IMR-90 (cell line): ENCODE measurements around the gene NINJ2. TPM values are rescaled to one million over a fixed set of nuclear protein-coding genes. Genes with fewer than 3 reads are reported as not detected.

ENCODE experiments used
- ATAC-seq: fragments of 200-7000 bp; cut with Tn5 transposase; 2 replicates; pipeline ENCODE4 v1.9.1; 2020; ENCODE audit warnings: low read depth, mild to moderate bottlenecking, moderate library complexity
- BruUV-seq: library from RNA; stranded (reverse); fragments of 400-500 nt; replicated peaks from 2 replicates; lab custom pipeline; 2021; lab: Mats Ljungman, UMichigan
- CTCF ChIA-PET: fragments of 300-600 bp; formaldehyde crosslinking; extraction: SDS; loops from one replicate; lab custom pipeline; 2021; ENCODE audit warnings: antibody characterized with exemption; lab: Yijun Ruan, JAX
- POLR2A ChIA-PET: fragments of 300-600 bp; sonication (Branson Sonifier 250); formaldehyde crosslinking; loops from one replicate; lab custom pipeline; 2022; ENCODE audit warnings: antibody characterized with exemption; ENCODE audit not compliant: unreplicated experiment; lab: Charles Lee
- DNase-seq: peaks from one replicate; pipeline ENCODE4 v3.0.0; 2013
- H2AFZ ChIP-seq: replicated peaks from 2 replicates; pipeline ENCODE3; 2013; ENCODE audit warnings: low read length, mild to moderate bottlenecking; ENCODE audit not compliant: poor library complexity
- H2AK5ac ChIP-seq: 2 replicates; pipeline ENCODE4 v1.6.1; 2013; ENCODE audit warnings: low read depth, low read length, inconsistent platforms
- H2AK9ac ChIP-seq: replicated peaks from 2 replicates; pipeline ENCODE3; 2013; ENCODE audit warnings: mild to moderate bottlenecking, low read depth, low read length, moderate library complexity; ENCODE audit not compliant: poor library complexity
- H2BK120ac ChIP-seq: 2 replicates; pipeline ENCODE4 v1.6.1; 2013; ENCODE audit warnings: low read depth, low read length, inconsistent platforms
- H2BK15ac ChIP-seq: 3 replicates; pipeline ENCODE4 v1.6.1; 2013; ENCODE audit warnings: low read depth, low read length, inconsistent platforms
- H2BK20ac ChIP-seq: 2 replicates; pipeline ENCODE4 v1.6.1; 2013; ENCODE audit warnings: low read depth, mild to moderate bottlenecking, inconsistent platforms, low read length, moderate library complexity
- H2BK5ac ChIP-seq: 2 replicates; pipeline ENCODE4 v1.6.1; 2013; ENCODE audit warnings: mild to moderate bottlenecking, low read depth, low read length, inconsistent platforms; ENCODE audit not compliant: poor library complexity, severe bottlenecking
- H3K14ac ChIP-seq: replicated peaks from 2 replicates; pipeline ENCODE4 v1.6.1; 2013; ENCODE audit warnings: low read depth, low read length, inconsistent platforms
- H3K18ac ChIP-seq: 2 replicates; pipeline ENCODE4 v1.6.1; 2013; ENCODE audit warnings: low read depth, low read length, control low read depth
- H3K23ac ChIP-seq: 2 replicates; pipeline ENCODE4 v1.6.1; 2013; ENCODE audit warnings: low read depth, low read length, inconsistent platforms
- H3K27ac ChIP-seq: 2 replicates; pipeline ENCODE4 v1.5.1; 2013; ENCODE audit warnings: mild to moderate bottlenecking, control low read depth, low read length; ENCODE audit not compliant: insufficient read depth
- H3K27me3 ChIP-seq: 2 replicates; pipeline ENCODE4 v1.6.1; 2013; ENCODE audit warnings: low read length; ENCODE audit not compliant: control insufficient read depth, insufficient read depth
- H3K36me3 ChIP-seq: 2 replicates; pipeline ENCODE4 v1.6.1; 2013; ENCODE audit warnings: low read length, mixed read lengths; ENCODE audit not compliant: control insufficient read depth, insufficient read depth
- H3K4ac ChIP-seq: 2 replicates; pipeline ENCODE4 v1.6.1; 2013; ENCODE audit warnings: low read depth, low read length, inconsistent platforms
- H3K4me1 ChIP-seq: 2 replicates; pipeline ENCODE4 v1.6.1; 2013; ENCODE audit warnings: low read length, mixed read lengths; ENCODE audit not compliant: control insufficient read depth, insufficient read depth
- H3K4me2 ChIP-seq: 2 replicates; pipeline ENCODE4 v1.6.1; 2013; ENCODE audit warnings: low read depth, mild to moderate bottlenecking, control low read depth, low read length, moderate library complexity
- H3K4me3 ChIP-seq: 2 replicates; pipeline ENCODE4 v1.5.1; 2013; ENCODE audit warnings: low read depth, mild to moderate bottlenecking, control low read depth, low read length, moderate library complexity; ENCODE audit not compliant: insufficient read depth
- H3K56ac ChIP-seq: 2 replicates; pipeline ENCODE4 v1.6.1; 2013; ENCODE audit warnings: low read length, inconsistent platforms; ENCODE audit not compliant: insufficient read depth; ENCODE audit errors: extremely low read depth
- H3K79me1 ChIP-seq, 2 experiments: 2 replicates each; pipeline ENCODE4 v1.6.1; 2013; ENCODE audit warnings: low read length in 2 of 2, inconsistent platforms in 1 of 2, low read depth in 1 of 2
- H3K9ac ChIP-seq: 2 replicates; pipeline ENCODE4 v1.6.1; 2013; ENCODE audit warnings: low read depth, low read length, control low read depth
- H3K9me1 ChIP-seq: 2 replicates; pipeline ENCODE4 v1.6.1; 2013; ENCODE audit warnings: low read length, inconsistent platforms; ENCODE audit not compliant: insufficient read depth
- H3K9me3 ChIP-seq: 2 replicates; pipeline ENCODE4 v1.6.1; 2013; ENCODE audit warnings: low read length; ENCODE audit not compliant: control insufficient read depth, insufficient read depth
- H4K20me1 ChIP-seq: 2 replicates; pipeline ENCODE4 v1.6.1; 2013; ENCODE audit warnings: low read length, inconsistent platforms; ENCODE audit not compliant: insufficient read depth
- H4K5ac ChIP-seq: 2 replicates; pipeline ENCODE4 v1.6.1; 2013; ENCODE audit warnings: mild to moderate bottlenecking, low read depth, low read length, control low read depth
- H4K8ac ChIP-seq, 2 experiments: 2 replicates each; pipeline ENCODE4 v1.6.1; 2013; ENCODE audit warnings: low read depth in 2 of 2, low read length in 2 of 2, control low read depth in 1 of 2, inconsistent platforms in 1 of 2
- H4K91ac ChIP-seq: 2 replicates; pipeline ENCODE4 v1.6.1; 2013; ENCODE audit warnings: low read depth, low read length, inconsistent platforms; ENCODE audit not compliant: insufficient read depth
- BHLHE40 ChIP-seq: fragments of 150-350 bp; IDR thresholded peaks from 2 replicates; pipeline ENCODE4 v1.6.1; 2016; ENCODE audit warnings: mild to moderate bottlenecking, low read depth, low read length
- CEBPB ChIP-seq: IDR thresholded peaks from 2 replicates; pipeline ENCODE4 v1.6.1; 2012; ENCODE audit warnings: low read depth, low read length, improper control_type of control experiment
- MAZ ChIP-seq: IDR thresholded peaks from 2 replicates; pipeline ENCODE4 v1.6.1; 2012; ENCODE audit warnings: low read depth, mild to moderate bottlenecking, low read length, improper control_type of control experiment, moderate library complexity, borderline replicate concordance
- NFE2L2 ChIP-seq: fragments of 150-350 bp; IDR thresholded peaks from 2 replicates; pipeline ENCODE4 v1.6.1; 2016; ENCODE audit warnings: low read depth, mild to moderate bottlenecking, low read length
- POLR2A ChIP-seq: IDR thresholded peaks from 2 replicates; pipeline ENCODE4 v1.6.1; 2012; ENCODE audit warnings: mild to moderate bottlenecking, low read depth, low read length
- RCOR1 ChIP-seq: IDR thresholded peaks from 2 replicates; pipeline ENCODE4 v1.6.1; 2012; ENCODE audit warnings: mild to moderate bottlenecking, low read length, improper control_type of control experiment; ENCODE audit not compliant: insufficient replicate concordance
- RFX5 ChIP-seq: IDR thresholded peaks from 2 replicates; pipeline ENCODE4 v1.8.0; 2012; ENCODE audit warnings: low read depth, mild to moderate bottlenecking, low read length, moderate library complexity
- USF2 ChIP-seq: fragments of 150-350 bp; IDR thresholded peaks from 2 replicates; pipeline ENCODE4 v1.6.1; 2017; ENCODE audit warnings: mild to moderate bottlenecking, antibody characterized with exemption, low read length, low read depth
- WGBS, 2 experiments: methylation state at CpG; one replicate each; pipeline versions ENCODE4 v1.1.5 to v1.1.7; 2013; ENCODE audit warnings: missing lambda C conversion rate in 2 of 2; ENCODE audit not compliant: insufficient read length in 1 of 2; ENCODE audit errors: extremely low coverage in 2 of 2; 5-methylcytosine and 5-hydroxymethylcytosine counted together
- dilution Hi-C: fragments of 300-500 bp; cut with HindIII; formaldehyde crosslinking; loops from one replicate; pipeline ENCODE4 v1.14.3; 2018; ENCODE audit warnings: low sequenced_read_pairs; ENCODE audit not compliant: unreplicated experiment
- in situ Hi-C: fragments of 300-500 bp; cut with MboI; formaldehyde crosslinking; loops from 3 replicates; pipeline ENCODE4 v1.14.3; 2019; ENCODE audit warnings: low sequenced_read_pairs, inconsistent platforms, mixed read lengths
- intact Hi-C: fragments of 100-400 bp; cut with micrococcal nuclease; formaldehyde crosslinking; loops from 2 replicates; pipeline ENCODE4 v1.10.0; 2022
- polyA plus RNA-seq, 3 experiments: library from polyadenylated mRNA; depleted of rRNA; stranded (reverse); fragments of >200 nt; gene quantifications; 2 replicates each; pipeline ENCODE4 v1.2.3, GENCODE V29; 2012; ENCODE audit warnings: low replicate concordance in 1 of 3
- total RNA-seq: library from RNA; depleted of rRNA; stranded (reverse); fragments of >200 nt; gene quantifications from 2 replicates; pipeline ENCODE4 v1.2.3, GENCODE V29; 2012

NINJ2 gene
- total and polyA plus RNA-seq, 2 of the 4 experiments (the other 2 are of a cell fraction): not detected

- no peak overlapping the region for H3K56ac ChIP-seq
- no peak overlapping the region for H3K23ac ChIP-seq
- no peaks in the 10 kb centered on the region for H3K79me1 ChIP-seq
- H3K27me3 ChIP-seq: peaks cover 48% of the 10 kb centered on the region
- no peak overlapping the region for H4K5ac ChIP-seq
- DNase-seq (no peak), ATAC-seq (no peak)
- H2AK9ac ChIP-seq: no peak overlapping the region
- intact Hi-C loops (loop anchor here (10.0 kb wide), 1 partner anchor 218 kb away; no protein-coding TSS in a partner anchor), dilution Hi-C loops (no loop called here), in situ Hi-C loops (no loop called here)
- no peak overlapping the region for H3K14ac ChIP-seq
- no peak overlapping the region for H3K4me2 ChIP-seq
- no peak overlapping the region for H2BK20ac ChIP-seq
- H3K9me1 ChIP-seq: no peaks in the 10 kb centered on the region
- no peak overlapping the region for H3K27ac ChIP-seq
- H2BK5ac ChIP-seq: no peak overlapping the region
- H2BK120ac ChIP-seq: no peak overlapping the region
- H4K8ac ChIP-seq: no peak overlapping the region
- H4K20me1 ChIP-seq: no peaks in the 10 kb centered on the region
- ChIA-PET CTCF (interaction anchor here (1.8 kb wide), 1 partner anchor 89 kb away, joined by 5 read pairs; no protein-coding TSS in a partner anchor), POLR2A (no interaction called here)
- no peak overlapping the region for H3K4ac ChIP-seq
- H3K4me3 ChIP-seq: no peak overlapping the region
- no peak overlapping the region for H4K91ac ChIP-seq
- H3K9ac ChIP-seq: no peak overlapping the region
- H2AK5ac ChIP-seq: no peak overlapping the region
- H3K9me3 ChIP-seq: no peaks in the 10 kb centered on the region
- no peak overlapping the region for H2BK15ac ChIP-seq
- no peaks in the 10 kb centered on the region for H3K36me3 ChIP-seq
- no peak overlapping the region for H3K18ac ChIP-seq
- WGBS, 2 experiments: no CpG with 5 or more reads among the region's 9 CpGs
- no peak for TF ChIP-seq BHLHE40
- TF ChIP-seq POLR2A: no peak
- TF ChIP-seq MAZ: no peak
- TF ChIP-seq USF2: no peak
- no peak for TF ChIP-seq RCOR1
- no peak for TF ChIP-seq RFX5
- TF ChIP-seq CEBPB: no peak
- no peak for TF ChIP-seq NFE2L2
- H3K4me1 ChIP-seq: no peaks in the 10 kb centered on the region
- BruUV-seq: no TSS peak
- H2AFZ ChIP-seq: no peak overlapping the region
Observed at GRCh38 chr12:543114-543451, 120.2 kb downstream of the NINJ2 start.
